C4-2B (cell line): Measurements from ENCODE around the gene C16orf74.

Source experiments
- H3K27ac ChIP-seq: fragments of 450-650 bp; 2 replicates; pipeline ENCODE4 v1.5.1; 2017
- ZFX ChIP-seq: fragments of 450-650 bp; IDR thresholded peaks from 2 replicates; pipeline ENCODE4 v1.6.1; 2017
- TF ChIP-seq, protein P1 (sequence below): fragments of 450-650 bp; conservative IDR thresholded peaks from 2 replicates; pipeline ENCODE4 v1.5.1; 2017; ENCODE audit warnings: mild to moderate bottlenecking

The C16orf74 gene

GRCh38 chr16:85689950-85690320, 61.0 kb downstream of the C16orf74 start:
- H3K27ac ChIP-seq, result no peak overlapping the region; the same call in 1 of the 2 replicates
- TF ChIP-seq ZFX, result no peak
- TF ChIP-seq, protein P1, sequence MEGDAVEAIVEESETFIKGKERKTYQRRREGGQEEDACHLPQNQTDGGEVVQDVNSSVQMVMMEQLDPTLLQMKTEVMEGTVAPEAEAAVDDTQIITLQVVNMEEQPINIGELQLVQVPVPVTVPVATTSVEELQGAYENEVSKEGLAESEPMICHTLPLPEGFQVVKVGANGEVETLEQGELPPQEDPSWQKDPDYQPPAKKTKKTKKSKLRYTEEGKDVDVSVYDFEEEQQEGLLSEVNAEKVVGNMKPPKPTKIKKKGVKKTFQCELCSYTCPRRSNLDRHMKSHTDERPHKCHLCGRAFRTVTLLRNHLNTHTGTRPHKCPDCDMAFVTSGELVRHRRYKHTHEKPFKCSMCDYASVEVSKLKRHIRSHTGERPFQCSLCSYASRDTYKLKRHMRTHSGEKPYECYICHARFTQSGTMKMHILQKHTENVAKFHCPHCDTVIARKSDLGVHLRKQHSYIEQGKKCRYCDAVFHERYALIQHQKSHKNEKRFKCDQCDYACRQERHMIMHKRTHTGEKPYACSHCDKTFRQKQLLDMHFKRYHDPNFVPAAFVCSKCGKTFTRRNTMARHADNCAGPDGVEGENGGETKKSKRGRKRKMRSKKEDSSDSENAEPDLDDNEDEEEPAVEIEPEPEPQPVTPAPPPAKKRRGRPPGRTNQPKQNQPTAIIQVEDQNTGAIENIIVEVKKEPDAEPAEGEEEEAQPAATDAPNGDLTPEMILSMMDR, result no peak

GRCh38 chr16:85689285-85689949, 61.5 kb downstream of the C16orf74 start:
- TF ChIP-seq, protein P1, result no peak
- TF ChIP-seq ZFX, result no peak
- peak overlapping the region; percentile 74; the same call in 1 of the 2 replicates for H3K27ac ChIP-seq

DNA sequence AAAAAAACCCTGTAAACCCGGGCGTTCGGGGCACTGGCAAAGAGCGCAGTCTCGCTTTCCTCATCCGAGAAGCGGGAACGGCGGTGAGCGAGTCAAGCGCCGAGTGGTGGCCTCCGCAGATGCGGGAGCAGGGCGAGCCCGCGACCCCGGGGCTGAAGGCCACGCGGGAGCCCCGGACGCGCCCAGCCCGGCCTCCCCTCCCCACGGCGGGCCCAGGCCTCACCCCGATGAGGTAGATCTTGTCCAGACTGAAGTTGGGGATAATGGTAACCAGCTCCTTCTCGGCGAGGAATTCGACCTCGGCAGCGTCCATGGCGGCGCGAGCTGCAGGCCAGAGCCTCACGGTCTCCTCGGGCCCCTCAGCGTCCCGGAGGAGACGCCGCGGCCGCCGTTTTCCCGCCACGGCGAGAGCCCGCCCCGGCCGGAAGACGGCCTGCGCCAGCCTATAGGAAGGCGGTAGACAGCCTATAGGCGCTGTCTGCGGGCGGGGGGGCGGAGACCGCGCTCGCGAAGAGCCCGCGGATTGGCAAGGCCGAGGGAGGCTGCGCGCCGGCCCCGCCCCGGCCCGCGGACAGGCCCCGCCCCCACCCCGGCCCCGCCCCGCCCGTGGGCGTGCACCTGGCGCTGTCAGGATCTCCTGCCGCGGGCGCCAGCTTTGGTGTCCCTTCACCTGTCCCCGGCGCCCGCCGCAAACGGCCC, 62.2 kb downstream of the C16orf74 start, which contains the start of gene GINS2:
Gene GINS2, minus strand, starts transcription at position 369 of the 699 bp plus-strand sequence. Its CDS starts 56 bp downstream, at position 313.
- TF ChIP-seq ZFX, result peak; percentile 53; the same call in 1 of the 2 replicates
- TF ChIP-seq, protein P1, result no peak
- peak within 1 kb of the TSS; percentile 74 for H3K27ac ChIP-seq

DNA sequence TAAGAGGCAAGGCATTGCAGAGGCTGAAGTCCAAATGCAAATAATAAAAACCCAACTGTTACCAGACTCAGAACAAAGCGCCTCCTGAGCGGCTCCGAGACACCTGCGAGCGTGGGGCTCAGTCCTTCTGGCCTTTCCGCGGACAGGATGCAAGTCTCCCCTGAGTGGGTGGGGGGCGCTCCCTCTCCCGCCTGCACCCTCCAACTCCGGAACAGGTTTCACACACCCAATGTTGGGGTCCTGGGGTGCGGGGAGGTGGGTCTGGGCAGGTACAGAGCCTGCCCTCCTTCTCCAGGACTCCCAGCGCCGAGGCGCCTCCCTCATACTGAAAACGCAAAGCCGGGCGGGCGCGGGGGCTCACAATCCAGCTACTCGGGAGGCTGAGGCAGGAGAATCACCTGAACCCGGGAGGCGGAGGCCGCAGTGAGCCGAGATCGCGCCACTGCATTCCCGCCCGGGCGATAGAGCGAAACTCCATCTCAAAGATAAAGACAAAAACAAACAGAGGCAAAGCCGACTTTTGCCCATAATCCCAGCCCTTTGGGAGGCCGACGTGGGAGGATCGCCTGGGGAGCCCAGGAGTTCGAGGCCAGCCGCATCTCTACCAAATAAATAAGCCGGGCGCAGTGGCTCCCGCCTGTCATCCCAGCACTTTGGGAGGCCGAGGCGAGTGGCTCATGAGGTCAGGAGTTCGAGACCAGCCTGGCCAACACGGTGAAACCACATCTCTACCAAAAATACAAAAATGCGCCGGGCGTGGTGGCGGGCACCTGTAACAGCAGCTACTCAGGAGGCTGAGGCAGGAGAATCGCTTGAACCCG, 63.0 kb downstream of the C16orf74 start:
- TF ChIP-seq, protein P1, result no peak
- H3K27ac ChIP-seq, result peak overlapping the region; percentile 74

GRCh38 chr16:85686912-85687591, 63.8 kb downstream of the C16orf74 start:
- TF ChIP-seq ZFX, result no peak
- TF ChIP-seq, protein P1, result no peak
- no peak overlapping the region for H3K27ac ChIP-seq

- no peak for TF ChIP-seq ZFX
- TF ChIP-seq, protein P1, result no peak
- H3K27ac ChIP-seq, result no peak overlapping the region
These were observed 65.6 kb downstream of the C16orf74 start for GRCh38 chr16:85685251-85685650.
